Limb (tissue), 2 donors: ENCODE measurements around the gene PTPRM.
"Not testable (repeated sequence)": the region's sequence is repeated elsewhere in the genome, so short reads cannot be mapped to it uniquely, and the experiment has no call there.

ENCODE experiments used
- DNase-seq, 2 donors: peaks; one replicate each; pipeline ENCODE4 v3.0.0-alpha.2; 2016; ENCODE audit errors: extremely low spot score in 2 of 2

The PTPRM gene

GRCh38 chr18:8416212-8417019 lies 849.3 kb downstream of the PTPRM start:
- no peak for DNase-seq

- DNase-seq: no peak
Measured at GRCh38 chr18:8422391-8422790, 855.3 kb downstream of the PTPRM start.

- no peak for DNase-seq
Measured at GRCh38 chr18:8423051-8423557, 856.0 kb downstream of the PTPRM start.

DNA sequence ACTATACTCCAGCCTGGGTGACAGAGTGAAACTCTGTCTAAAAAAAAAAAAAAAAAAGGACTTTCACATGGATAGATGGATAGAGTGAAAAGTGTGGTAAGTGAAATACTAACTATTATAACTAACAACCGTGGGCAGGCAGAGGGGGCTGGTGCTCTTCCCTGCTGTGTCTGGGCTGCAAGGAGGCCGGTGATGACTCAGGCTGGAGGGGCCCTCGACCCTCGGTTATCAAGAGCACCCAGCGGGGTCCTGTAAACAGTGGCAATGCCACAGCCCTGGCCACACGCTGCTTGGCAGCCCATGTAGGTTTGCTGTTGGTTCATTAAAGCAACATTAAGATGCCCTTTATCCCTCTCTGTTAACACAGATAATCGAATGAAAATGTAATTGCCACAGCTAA lies 857.4 kb downstream of the PTPRM start:
- no peak for DNase-seq

DNA sequence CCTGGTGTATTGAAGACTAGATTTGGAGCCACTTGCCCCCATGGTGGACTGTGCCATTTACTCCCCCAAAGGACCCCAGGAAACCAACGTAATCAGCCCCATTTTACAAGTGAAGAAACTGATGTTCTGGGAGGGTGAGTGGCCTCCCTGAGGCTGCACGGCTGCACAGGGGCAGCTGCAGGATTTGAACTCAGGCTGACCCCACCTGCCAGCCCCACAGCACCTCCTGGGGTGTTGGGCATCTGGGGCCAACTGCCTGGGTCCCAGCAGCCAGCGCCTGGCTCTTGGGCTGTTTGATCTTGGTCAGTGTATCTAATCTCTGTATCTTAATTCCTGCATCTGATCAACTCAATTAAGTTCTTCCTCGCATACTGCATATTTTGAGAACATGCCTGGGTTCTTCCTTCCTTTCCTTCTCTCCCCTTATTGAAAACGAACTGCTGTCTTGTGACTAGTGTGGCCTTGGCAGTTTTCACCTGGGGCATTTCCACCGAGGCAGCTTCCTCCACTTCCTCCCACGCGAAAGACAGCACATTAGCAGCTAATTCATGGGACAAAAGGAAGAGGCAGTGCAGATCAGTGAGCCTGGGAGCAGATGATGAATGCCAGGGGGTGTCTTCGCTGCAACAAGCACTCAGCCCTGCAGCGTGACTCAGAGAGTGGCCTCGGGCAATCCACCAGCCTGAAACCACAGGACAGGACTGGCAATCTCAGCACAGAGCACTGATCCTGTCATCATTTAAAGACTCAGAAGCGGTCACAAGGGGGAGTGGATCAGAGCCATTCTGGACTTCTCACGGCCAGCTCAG lies 858.0 kb downstream of the PTPRM start:
- no peak for DNase-seq

GRCh38 chr18:8426401-8426800 lies 859.3 kb downstream of the PTPRM start:
- no peak for DNase-seq

GRCh38 chr18:8427339-8427738 lies 860.2 kb downstream of the PTPRM start:
- no peak for DNase-seq

GRCh38 chr18:8428951-8429350 lies 861.8 kb downstream of the PTPRM start:
- DNase-seq: no peak

DNA sequence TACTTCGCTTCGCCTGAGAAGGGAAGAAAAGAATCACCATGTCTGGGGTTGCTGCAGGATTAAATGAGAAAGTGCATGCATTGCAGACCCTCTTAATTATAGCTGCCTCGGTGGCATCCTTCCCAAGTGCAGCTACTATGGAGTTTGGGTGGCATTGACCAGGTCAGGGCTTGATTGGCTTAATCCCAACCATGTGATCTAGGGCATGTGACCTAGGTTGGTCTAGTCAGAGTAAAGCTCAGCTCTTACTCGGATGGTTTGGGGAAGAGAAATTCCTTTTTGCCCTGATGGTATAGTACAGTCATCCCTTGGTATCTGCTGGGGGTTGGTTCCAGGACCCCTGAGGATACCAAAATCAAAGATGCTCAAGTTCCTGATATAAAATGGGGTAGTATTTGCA lies 863.9 kb downstream of the PTPRM start:
- DNase-seq: no peak

DNA sequence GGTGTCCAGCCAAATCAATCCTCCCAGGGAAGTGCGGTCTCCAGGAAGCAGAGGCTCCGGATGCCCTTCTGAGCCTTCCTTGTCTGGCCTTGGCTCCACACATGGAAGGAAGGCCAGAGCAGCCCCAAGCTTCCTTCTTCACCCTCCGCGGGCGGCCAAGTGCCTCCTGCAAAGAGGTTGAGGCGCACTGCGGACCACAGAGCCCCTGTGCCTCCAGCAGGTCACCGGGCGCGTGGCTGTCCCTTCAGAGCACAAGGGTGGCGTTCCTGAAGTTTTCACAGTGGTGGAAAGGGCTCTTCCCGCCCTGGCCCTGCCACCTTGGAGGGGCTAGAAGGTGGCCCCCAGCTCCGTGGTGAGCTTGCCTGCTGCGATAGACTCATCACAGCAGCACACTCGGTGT lies 866.2 kb downstream of the PTPRM start:
- no peak for DNase-seq

GRCh38 chr18:8433771-8434170 lies 866.7 kb downstream of the PTPRM start:
- DNase-seq: no peak

DNA sequence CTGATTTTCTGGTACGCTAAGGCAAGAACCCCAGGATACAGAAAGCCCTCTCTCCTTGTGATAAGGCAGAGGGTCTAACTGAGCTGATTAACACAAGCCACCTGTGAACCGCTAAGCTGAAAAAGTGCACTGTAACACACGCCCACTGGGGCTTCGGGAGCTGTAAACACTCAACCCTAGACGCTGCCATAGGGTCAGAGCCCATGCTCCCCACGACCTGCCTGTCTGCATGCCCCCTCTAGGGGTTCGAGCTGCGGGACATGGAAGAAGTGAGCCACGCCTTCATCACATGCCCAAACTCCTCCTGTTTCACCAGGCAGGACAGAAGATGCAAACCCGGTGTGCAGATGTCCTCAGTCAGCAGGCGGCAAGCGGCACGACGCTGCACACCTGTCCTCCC lies 868.3 kb downstream of the PTPRM start:
- DNase-seq: no peak

GRCh38 chr18:8439055-8439454 lies 871.9 kb downstream of the PTPRM start:
- no peak for DNase-seq

DNA sequence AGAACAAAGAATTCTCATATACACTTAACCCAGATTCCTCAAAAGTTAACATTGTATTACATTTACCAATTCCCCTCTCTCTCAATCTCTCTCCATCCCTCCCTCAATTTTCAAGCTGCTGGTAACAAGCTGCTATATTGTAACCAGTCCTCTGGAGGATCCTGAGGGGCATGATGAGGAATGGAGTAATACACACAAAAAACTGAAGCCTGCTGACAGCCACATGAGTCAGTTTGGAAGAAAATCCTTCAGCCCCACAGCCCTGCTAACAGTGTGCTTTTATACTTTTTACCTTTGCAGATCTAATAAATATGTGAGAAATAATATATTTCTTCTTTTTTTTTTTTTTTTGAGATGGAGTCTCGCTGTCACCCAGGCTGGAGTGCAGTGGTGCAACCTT lies 876.4 kb downstream of the PTPRM start:
- no peak for DNase-seq

DNA sequence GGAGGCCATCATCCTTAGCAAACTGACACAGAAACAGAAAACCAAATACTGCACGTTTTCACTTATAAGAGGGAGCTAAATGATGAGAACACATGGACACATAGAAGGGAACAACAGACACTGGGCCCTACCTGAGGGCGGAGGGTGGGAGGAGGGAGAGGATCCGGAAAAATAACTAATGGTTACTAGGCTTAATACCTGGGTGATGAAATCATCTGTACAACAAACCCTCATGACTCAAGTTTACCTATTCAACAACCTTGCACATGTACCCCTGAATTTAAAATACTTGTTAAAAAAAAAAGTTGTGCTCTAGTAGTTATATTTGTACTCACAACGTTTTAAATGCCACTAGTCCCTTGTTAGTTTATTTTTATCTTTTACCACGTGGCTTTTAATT lies 879.8 kb downstream of the PTPRM start:
- not testable (repeated sequence) for DNase-seq

DNA sequence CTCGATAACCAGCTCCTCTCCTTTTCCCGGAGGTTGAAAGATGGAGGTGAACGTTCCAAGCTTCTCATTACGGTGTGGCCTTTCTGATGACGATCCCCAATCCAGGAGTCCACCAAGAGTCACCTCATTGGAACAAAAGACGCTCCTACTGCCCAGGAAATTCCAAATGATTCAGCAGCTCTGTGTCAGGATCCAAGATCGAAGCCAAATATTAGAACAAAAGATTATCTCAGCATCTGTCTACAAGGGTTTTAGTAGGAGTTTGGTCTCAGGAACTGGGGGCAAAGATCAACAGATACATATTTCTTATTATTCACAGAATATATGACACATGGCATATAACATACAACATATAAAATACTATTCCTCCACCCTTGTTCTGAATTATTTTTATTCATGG lies 881.0 kb downstream of the PTPRM start:
- DNase-seq: no peak

DNA sequence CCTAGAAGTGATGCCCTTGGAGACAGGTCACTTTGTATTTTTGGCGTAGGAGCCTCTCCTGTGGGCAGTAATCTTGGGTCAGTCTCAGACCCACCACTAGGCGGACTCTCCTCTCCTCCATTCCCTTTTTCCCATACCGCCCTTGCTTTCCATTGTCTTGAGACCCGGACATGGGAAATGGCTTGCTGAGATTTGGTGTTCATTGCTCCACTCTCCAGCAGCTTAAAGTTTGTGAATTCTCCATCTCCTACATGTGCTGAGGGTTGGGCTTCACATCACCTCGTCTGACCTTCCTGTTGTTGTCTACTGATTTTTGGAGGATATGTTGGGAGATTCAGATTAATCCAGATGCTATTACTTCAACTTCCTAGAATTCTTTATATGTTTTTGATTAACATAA lies 882.9 kb downstream of the PTPRM start:
- DNase-seq: no peak

DNA sequence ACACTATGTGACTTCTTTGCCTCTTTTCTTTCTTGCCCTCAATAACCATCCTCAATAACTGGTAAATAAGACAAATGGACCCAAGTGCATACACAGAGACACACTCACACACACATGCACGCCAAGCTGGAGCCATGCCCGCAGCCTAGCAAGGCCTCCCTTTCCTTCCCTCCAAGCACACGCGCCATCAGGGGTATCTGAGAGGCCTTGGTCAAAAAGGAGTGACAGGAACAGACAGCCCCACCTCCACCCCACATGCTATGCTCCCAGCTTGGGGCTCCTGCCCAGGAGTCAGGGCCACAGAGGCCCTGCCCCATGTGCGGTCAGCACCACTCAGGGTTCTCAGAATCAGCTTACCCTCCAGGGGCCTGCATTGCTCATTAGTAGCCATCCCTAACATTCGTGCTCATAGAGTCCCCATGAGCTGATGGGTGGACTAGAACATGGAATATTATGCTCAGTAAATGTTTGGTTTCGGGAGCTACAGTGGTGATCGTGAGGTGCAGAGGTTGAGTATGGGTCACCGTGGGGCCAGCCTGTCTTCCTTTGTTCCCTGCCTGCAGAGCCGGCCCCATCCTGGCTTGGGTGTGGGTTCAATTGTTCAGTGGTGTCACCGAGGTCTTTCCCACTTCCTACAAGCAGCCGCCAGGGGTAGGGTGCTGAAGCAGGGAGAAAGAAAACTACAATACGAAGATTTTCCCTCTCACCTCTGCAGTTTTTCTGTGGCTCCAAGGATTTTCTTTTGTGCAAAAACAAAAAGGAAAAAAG lies 884.0 kb downstream of the PTPRM start:
- DNase-seq: no peak

DNA sequence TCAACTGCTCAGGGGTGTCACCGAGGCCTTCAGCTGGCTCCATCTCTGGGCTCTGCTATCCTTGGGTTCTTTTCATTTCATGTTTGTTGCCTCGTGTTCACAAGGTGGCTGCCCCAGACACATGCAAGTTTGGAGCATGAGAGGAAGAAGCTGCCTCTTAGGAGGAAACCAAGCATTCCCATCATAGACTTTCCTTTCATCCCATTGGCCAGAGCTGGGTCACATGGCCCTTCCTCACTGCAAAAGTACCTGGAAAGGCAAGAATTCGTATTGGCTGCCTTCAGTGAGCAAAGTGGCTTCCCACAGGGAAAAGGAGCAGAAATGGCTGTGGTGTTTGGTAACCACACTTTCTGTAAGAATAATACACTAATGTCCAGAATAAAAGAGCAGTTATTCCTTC lies 886.4 kb downstream of the PTPRM start:
- DNase-seq: no peak

DNA sequence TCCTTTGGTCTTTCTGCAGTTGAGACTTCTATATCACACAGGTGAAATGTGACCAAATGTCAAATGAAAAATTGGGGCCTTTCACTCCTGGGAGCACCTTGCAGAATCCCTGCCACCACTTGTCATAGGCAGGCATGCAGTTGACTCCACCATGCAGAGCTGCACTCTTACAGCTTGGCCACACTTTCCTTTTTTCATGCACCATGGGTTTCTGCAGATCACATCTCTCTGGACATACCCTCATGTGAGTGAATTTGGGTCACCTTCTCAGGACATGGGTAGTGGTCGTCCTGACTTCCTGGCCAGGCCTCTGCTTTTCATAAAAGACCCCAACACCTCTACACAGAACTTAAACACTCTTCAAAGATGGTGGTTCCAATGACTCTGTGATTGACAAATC lies 887.0 kb downstream of the PTPRM start:
- no peak for DNase-seq

GRCh38 chr18:8455661-8456614 lies 888.8 kb downstream of the PTPRM start:
- DNase-seq: no peak
